PC-9 (cell line): Measurements from ENCODE around the gene LMO7. TPM values are rescaled to one million over a fixed set of nuclear protein-coding genes. Genes with fewer than 3 reads are reported as not detected.

ENCODE experiments used
- BruUV-seq: library from RNA; stranded (reverse); fragments of 400-500 nt; replicated peaks from 2 replicates; lab custom pipeline; 2021; lab: Mats Ljungman, UMichigan
- CTCF ChIA-PET: fragments of 300-600 bp; sonication (Branson Sonifier 250); formaldehyde crosslinking; loops from one replicate; lab custom pipeline; 2022; ENCODE audit warnings: antibody characterized with exemption; lab: Charles Lee
- POLR2A ChIA-PET: fragments of 300-600 bp; sonication (Branson Sonifier 250); formaldehyde crosslinking; loops from one replicate; lab custom pipeline; 2022; ENCODE audit warnings: antibody characterized with exemption; ENCODE audit not compliant: unreplicated experiment; lab: Charles Lee
- DNase-seq, 2 experiments: peaks; one replicate each; pipeline versions ENCODE4 v3.0.0 to v3.0.0-alpha.2; 2015 to 2022; ENCODE audit warnings: mixed read lengths in 1 of 2
- H2AFZ ChIP-seq: fragments of 200-600 bp; sonication (generic); 2 replicates; pipeline ENCODE4 v1.8.1; 2017; ENCODE audit warnings: antibody characterized with exemption
- H3F3A ChIP-seq: fragments of 200-600 bp; sonication (generic); 2 replicates; pipeline ENCODE4 v1.8.1; 2017; ENCODE audit warnings: antibody characterized with exemption, mild to moderate bottlenecking, low read depth; ENCODE audit not compliant: insufficient read depth
- H3K27ac ChIP-seq: fragments of 200-600 bp; sonication (generic); 2 replicates; pipeline ENCODE4 v1.6.1; 2016; ENCODE audit warnings: mixed run types
- H3K27me3 ChIP-seq: fragments of 200-600 bp; sonication (generic); 2 replicates; pipeline ENCODE4 v1.6.1; 2016; ENCODE audit warnings: low read depth, mixed run types; ENCODE audit not compliant: insufficient read depth
- H3K36me3 ChIP-seq: fragments of 200-600 bp; sonication (generic); 2 replicates; pipeline ENCODE4 v1.6.1; 2016; ENCODE audit warnings: low read depth, mixed run types
- H3K4me1 ChIP-seq: fragments of 200-600 bp; sonication (generic); replicated peaks from 2 replicates; pipeline ENCODE4 v1.6.1; 2016; ENCODE audit warnings: mixed run types; ENCODE audit not compliant: insufficient read depth
- H3K4me2 ChIP-seq: fragments of 200-600 bp; sonication (generic); 2 replicates; pipeline ENCODE4 v1.6.1; 2017; ENCODE audit warnings: mixed run types
- H3K4me3 ChIP-seq: fragments of 200-600 bp; sonication (generic); 2 replicates; pipeline ENCODE4 v1.6.1; 2016; ENCODE audit warnings: mixed run types
- H3K79me2 ChIP-seq: fragments of 200-600 bp; sonication (generic); 2 replicates; pipeline ENCODE4 v1.6.1; 2017; ENCODE audit warnings: low read depth, mixed run types
- H3K9me2 ChIP-seq: fragments of 200-600 bp; sonication (generic); 2 replicates; pipeline ENCODE4 v1.8.1; 2017; ENCODE audit warnings: mild to moderate bottlenecking; ENCODE audit not compliant: insufficient read depth
- H3K9me3 ChIP-seq: fragments of 200-600 bp; sonication (generic); 2 replicates; pipeline ENCODE4 v1.8.1; 2016; ENCODE audit warnings: low read depth; ENCODE audit not compliant: insufficient read depth
- H4K20me1 ChIP-seq: fragments of 200-600 bp; sonication (generic); 2 replicates; pipeline ENCODE4 v1.8.1; 2017; ENCODE audit not compliant: insufficient read depth
- CTCF ChIP-seq: fragments of 200-600 bp; sonication (generic); conservative IDR thresholded peaks from 2 replicates; pipeline ENCODE4 v1.6.1; 2017; ENCODE audit warnings: mixed run types, antibody characterized with exemption, mild to moderate bottlenecking, moderate library complexity
- EZH2 ChIP-seq: fragments of 200-600 bp; sonication (generic); IDR thresholded peaks from 2 replicates; pipeline ENCODE4 v1.8.0; 2017; ENCODE audit warnings: antibody characterized with exemption, low read depth
- intact Hi-C: fragments of 100-400 bp; cut with micrococcal nuclease; formaldehyde crosslinking; loops from one replicate; pipeline ENCODE4 v1.10.0; 2022; ENCODE audit not compliant: unreplicated experiment
- total RNA-seq: library from RNA; stranded (reverse); gene quantifications from 2 replicates; pipeline ENCODE4 v1.2.3, GENCODE V29; 2021

Gene LMO7
- total RNA-seq, 1 experiment from 2014 or later: 93.0 TPM

- DNase-seq: no peak
- POLR2A ChIA-PET: interaction anchor here (0.6 kb wide), 1 partner anchor 71 kb away, joined by 6 read pairs; no protein-coding TSS in a partner anchor
These were observed 167.9 kb downstream of the LMO7 start for GRCh38 chr13:75804054-75804453.

GRCh38 chr13:75804605-75805004, 168.5 kb downstream of the LMO7 start:
- no TSS peak for BruUV-seq
- CTCF ChIA-PET: no interaction called here
- no peaks in the 10 kb centered on the region for H3K9me3 ChIP-seq

More at GRCh38 chr13:75804054-75804453, 167.9 kb downstream of the LMO7 start:
- no peak overlapping the region for H3K4me2 ChIP-seq
- H3K79me2 ChIP-seq: no peaks in the 10 kb centered on the region
- H3K9me2 ChIP-seq: no peaks in the 10 kb centered on the region
- no peak overlapping the region for H3K27ac ChIP-seq
- H3K9me3 ChIP-seq: no peaks in the 10 kb centered on the region
- H3K4me3 ChIP-seq: no peak overlapping the region
- no TSS peak for BruUV-seq
- TF ChIP-seq EZH2: no peak
- no peaks in the 10 kb centered on the region for H3K27me3 ChIP-seq
- H3F3A ChIP-seq: no peaks in the 10 kb centered on the region
- CTCF ChIA-PET: no interaction called here
- H3K36me3 ChIP-seq: peaks cover 18% of the 10 kb centered on the region; the same call in 1 of the 2 replicates
- H2AFZ ChIP-seq: no peak overlapping the region
- intact Hi-C loops: loop anchor here (5.0 kb wide), 1 partner anchor 42 kb away; no protein-coding TSS in a partner anchor
- H3K4me1 ChIP-seq: no peaks in the 10 kb centered on the region
- H4K20me1 ChIP-seq: no peaks in the 10 kb centered on the region

GRCh38 chr13:75806117-75806516, 170.0 kb downstream of the LMO7 start:
- CTCF ChIA-PET: no interaction called here
- intact Hi-C loops: no loop called here
- no peak overlapping the region for H3K4me3 ChIP-seq
- no TSS peak for BruUV-seq
- no peaks in the 10 kb centered on the region for H3K4me1 ChIP-seq
- H2AFZ ChIP-seq: no peak overlapping the region
- no peak overlapping the region for H3K4me2 ChIP-seq
- no peaks in the 10 kb centered on the region for H3K9me3 ChIP-seq
- POLR2A ChIA-PET: no interaction called here
- no peak overlapping the region for H3K27ac ChIP-seq
- TF ChIP-seq CTCF: no peak
- no peak for TF ChIP-seq EZH2
- no peaks in the 10 kb centered on the region for H3K27me3 ChIP-seq
- no peaks in the 10 kb centered on the region for H3K79me2 ChIP-seq
- H3K9me2 ChIP-seq: no peaks in the 10 kb centered on the region
- DNase-seq: no peak
- no peaks in the 10 kb centered on the region for H3F3A ChIP-seq
- no peaks in the 10 kb centered on the region for H4K20me1 ChIP-seq
- H3K36me3 ChIP-seq: peaks cover 14% of the 10 kb centered on the region; the same call in 1 of the 2 replicates

More at GRCh38 chr13:75804605-75805004, 168.5 kb downstream of the LMO7 start:
- H2AFZ ChIP-seq: no peak overlapping the region
- intact Hi-C loops: loop anchor here (5.0 kb wide), 1 partner anchor 42 kb away; no protein-coding TSS in a partner anchor
- H4K20me1 ChIP-seq: no peaks in the 10 kb centered on the region
- H3K79me2 ChIP-seq: no peaks in the 10 kb centered on the region
- no peak for DNase-seq
- H3K4me3 ChIP-seq: no peak overlapping the region
- no peak overlapping the region for H3K27ac ChIP-seq
- POLR2A ChIA-PET: no interaction called here
- peaks cover 14% of the 10 kb centered on the region; the same call in 1 of the 2 replicates for H3K36me3 ChIP-seq
- no peaks in the 10 kb centered on the region for H3F3A ChIP-seq
- TF ChIP-seq EZH2 (no peak), CTCF (no peak)
- H3K9me2 ChIP-seq: no peaks in the 10 kb centered on the region
- no peaks in the 10 kb centered on the region for H3K4me1 ChIP-seq
- H3K4me2 ChIP-seq: no peak overlapping the region
- H3K27me3 ChIP-seq: no peaks in the 10 kb centered on the region

- H3K27ac ChIP-seq: no peak overlapping the region
- no peak overlapping the region for H3K4me3 ChIP-seq
- no peak for DNase-seq
- H3K9me3 ChIP-seq: no peaks in the 10 kb centered on the region
- no TSS peak for BruUV-seq
- 0 out of 2 replicates have a peak, but pooled peaks cover 5% of the 10 kb centered on the region for H3K4me1 ChIP-seq
- no peaks in the 10 kb centered on the region for H3K27me3 ChIP-seq
- H3K9me2 ChIP-seq: no peaks in the 10 kb centered on the region
- H3K79me2 ChIP-seq: no peaks in the 10 kb centered on the region
- no peaks in the 10 kb centered on the region for H4K20me1 ChIP-seq
- ChIA-PET POLR2A (no interaction called here), CTCF (no interaction called here)
- intact Hi-C loops: no loop called here
- no peaks in the 10 kb centered on the region for H3F3A ChIP-seq
- H3K4me2 ChIP-seq: no peak overlapping the region
- H2AFZ ChIP-seq: no peak overlapping the region
- no peak for TF ChIP-seq CTCF
- TF ChIP-seq EZH2: no peak
- 0 out of 2 replicates have a peak, but pooled peaks cover 2% of the 10 kb centered on the region for H3K36me3 ChIP-seq
These were observed 175.2 kb downstream of the LMO7 start for GRCh38 chr13:75811361-75811760.
